GM19043 (cell line): Measurements from ENCODE around the gene TRAPPC5.

Experiments used
- ATAC-seq: cut with Tn5 transposase; IDR thresholded peaks from one replicate; pipeline ENCODE4 v1.9.1; 2021; ENCODE audit warnings: low read depth; ENCODE audit not compliant: unreplicated experiment

Gene TRAPPC5

DNA sequence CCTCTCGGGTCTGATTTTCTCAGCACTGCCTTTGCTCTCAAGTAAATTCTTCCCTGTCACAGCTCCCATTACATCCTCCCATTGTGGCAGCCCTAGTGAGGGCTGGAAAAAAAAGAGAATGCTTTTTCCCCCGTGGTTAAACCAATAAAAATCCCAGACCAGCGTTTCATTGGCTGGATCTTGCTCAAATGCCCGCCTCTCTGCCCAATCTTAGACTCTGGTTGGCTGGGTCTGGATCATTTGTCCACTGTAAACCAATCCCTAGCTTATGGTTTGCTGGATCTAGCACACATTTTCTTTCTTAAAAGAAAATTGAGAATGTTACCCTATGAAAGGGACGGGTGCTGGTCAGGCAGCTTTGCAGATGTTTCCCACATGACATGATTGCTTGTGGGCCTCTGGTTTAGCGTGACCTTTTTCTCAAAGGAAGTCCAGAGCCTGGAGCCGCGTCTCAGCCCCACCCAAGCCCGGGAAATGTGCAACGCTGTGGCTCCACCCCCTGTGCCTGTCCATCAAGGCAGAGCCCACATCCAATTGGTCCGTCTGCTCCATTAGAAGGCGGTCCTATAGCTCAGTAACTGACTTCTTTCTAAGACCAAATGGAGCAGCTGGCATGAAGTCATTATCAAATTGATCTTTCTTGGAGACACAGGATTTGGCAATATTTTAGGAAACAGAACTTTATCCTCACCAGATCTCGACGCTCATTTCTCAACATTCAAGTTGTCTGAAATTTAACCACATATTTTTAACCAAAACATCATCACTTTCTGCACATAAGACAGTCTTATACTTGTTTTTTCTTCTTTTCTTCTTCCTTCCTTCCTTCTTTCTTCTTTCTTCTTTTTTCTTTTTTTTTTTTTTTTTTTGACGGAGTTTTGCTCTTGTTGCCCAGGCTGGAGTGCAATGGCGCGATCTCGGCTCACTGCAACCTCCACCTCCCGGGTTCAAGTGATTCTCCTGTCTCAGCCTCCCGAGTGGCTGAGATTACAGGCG, 6.3 kb upstream of the TRAPPC5 start:
- ATAC-seq, result no peak

- ATAC-seq, result no peak
These were observed 4.3 kb upstream of the TRAPPC5 start for GRCh38 chr19:7676376-7676775.

- ATAC-seq, result no peak
These were observed 3.8 kb upstream of the TRAPPC5 start, which contains the start of gene MCEMP1 for GRCh38 chr19:7676854-7677253. MCEMP1 (plus strand) TSS chr19:7677090; CDS start chr19:7677121, 31 bp downstream.

- no peak for ATAC-seq
These were observed 2.8 kb upstream of the TRAPPC5 start for GRCh38 chr19:7677669-7678311.

DNA sequence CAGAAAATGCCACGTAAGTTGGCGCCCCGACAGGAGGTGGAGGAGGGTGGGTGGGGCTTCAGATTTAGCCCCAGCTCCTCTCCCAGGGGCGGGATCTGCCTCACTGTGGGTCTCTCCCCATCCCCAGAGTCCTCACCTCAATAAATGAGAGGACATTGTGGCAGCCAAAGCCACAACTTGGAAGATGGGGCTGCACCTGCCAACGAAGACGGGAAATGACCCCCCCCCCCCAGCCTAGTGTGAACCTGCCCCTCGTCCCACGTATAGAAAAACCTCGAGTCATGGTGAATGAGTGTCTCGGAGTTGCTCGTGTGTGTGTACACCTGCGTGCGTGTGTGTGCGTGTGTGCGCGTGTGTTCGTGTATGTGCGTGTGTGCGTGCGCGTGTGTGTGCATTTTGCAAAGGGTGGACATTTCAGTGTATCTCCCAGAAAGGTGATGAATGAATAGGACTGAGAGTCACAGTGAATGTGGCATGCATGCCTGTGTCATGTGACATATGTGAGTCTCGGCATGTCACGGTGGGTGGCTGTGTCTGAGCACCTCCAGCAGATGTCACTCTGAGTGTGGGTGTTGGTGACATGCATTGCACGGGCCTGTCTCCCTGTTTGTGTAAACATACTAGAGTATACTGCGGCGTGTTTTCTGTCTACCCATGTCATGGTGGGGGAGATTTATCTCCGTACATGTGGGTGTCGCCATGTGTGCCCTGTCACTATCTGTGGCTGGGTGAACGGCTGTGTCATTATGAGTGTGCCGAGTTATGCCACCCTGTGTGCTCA, 1.5 kb upstream of the TRAPPC5 start:
- no peak for ATAC-seq

- no peak for ATAC-seq
These were observed 645 bp upstream of the TRAPPC5 start for GRCh38 chr19:7679771-7680605.

- ATAC-seq, result no peak
These were observed 924 bp downstream of the TRAPPC5 start for GRCh38 chr19:7681340-7682174.

- no peak for ATAC-seq
These were observed 1.7 kb downstream of the TRAPPC5 start for GRCh38 chr19:7682175-7682855.

- no peak for ATAC-seq
These were observed 5.2 kb downstream of the TRAPPC5 start for GRCh38 chr19:7685546-7686445.

DNA sequence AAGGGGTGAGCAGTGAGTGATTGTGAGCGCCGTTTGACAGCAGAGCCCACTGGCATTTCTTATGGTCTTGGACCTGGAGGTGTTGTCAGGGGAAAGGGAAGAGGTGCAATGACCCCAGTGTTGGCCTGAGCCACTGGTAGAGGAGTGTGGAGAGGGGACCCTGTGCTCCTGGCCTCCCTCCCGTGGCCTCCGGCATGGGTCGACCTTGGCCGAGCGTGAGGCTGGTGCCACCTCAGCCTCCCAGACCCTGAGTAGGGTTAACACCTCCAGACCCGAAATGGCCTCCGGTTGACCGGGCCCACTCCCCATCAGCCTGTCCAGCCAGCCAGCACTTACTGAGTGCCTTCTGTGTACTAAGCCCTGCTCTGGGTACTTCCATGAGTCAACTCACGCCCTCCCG, 6.5 kb downstream of the TRAPPC5 start:
- no peak for ATAC-seq

GRCh38 chr19:7689165-7689564, 8.5 kb downstream of the TRAPPC5 start:
- ATAC-seq, result no peak

GRCh38 chr19:7690779-7691258, 10.2 kb downstream of the TRAPPC5 start:
- ATAC-seq, result no peak

DNA sequence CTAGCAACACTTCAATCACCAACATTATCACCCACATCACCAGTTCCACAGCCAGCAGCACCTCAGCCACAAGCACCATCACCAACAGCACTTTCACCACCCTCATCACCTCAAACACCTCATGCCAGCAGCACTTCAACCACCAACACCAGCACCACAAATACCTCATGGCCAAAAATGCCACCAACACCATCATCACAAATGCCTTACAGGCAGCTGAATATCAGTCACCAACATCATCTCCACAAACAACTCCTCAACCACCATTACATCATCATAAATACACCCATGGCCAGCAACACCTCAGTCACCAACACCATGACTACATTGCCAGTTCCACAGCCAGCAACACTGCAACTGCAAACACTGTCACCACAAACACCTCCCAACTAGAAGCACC, 10.9 kb downstream of the TRAPPC5 start:
- no peak for ATAC-seq

DNA sequence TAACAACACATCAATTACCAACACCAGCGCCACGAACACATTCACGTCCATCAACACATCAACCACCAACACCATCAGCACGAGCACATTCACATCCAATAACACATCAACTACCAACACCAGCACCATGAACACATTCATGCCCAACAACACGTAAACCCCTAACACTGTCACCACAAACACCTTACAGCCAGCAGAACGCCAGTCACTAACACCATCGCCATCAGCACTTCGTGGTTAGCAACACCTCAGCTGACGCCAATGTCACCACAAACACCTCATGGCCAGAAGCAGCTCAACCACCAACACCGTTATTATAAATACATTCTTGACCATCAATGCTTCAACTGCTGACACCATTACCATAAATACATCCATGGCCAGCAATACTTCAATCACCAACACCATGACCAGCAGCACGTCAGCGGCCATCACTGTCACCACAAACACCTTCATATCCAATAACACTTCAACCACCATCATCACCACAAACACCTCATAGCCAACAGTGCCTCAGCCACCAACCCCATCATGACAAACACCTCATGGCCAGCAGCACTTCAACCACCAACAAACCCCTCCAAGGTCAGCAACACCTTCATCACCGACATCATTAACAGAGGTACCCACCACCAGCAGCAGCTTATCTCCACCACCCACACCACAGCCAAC, 11.9 kb downstream of the TRAPPC5 start:
- no peak for ATAC-seq

GRCh38 chr19:7694499-7694898, 13.9 kb downstream of the TRAPPC5 start:
- ATAC-seq, result no peak

GRCh38 chr19:7697721-7698287, 17.2 kb downstream of the TRAPPC5 start:
- ATAC-seq, result no peak

GRCh38 chr19:7698583-7698982, 17.9 kb downstream of the TRAPPC5 start:
- no peak for ATAC-seq
